HL-60 (cell line): Measurements from ENCODE around the gene SYNC.

Experiments
- CTCF ChIP-seq: IDR thresholded peaks from one replicate; pipeline ENCODE4 v1.5.1; 2011; ENCODE audit warnings: low read length, control low read depth, inconsistent platforms; ENCODE audit not compliant: insufficient read depth
- GABPA ChIP-seq: IDR thresholded peaks from 2 replicates; pipeline ENCODE4 v1.6.1; 2012; ENCODE audit warnings: low read depth
- POLR2AphosphoS5 ChIP-seq: IDR thresholded peaks from 2 replicates; pipeline ENCODE4 v1.6.1; 2012; ENCODE audit warnings: low read depth
- SPI1 ChIP-seq: IDR thresholded peaks from 2 replicates; pipeline ENCODE4 v1.6.1; 2012; ENCODE audit warnings: low read depth, mild to moderate bottlenecking, borderline replicate concordance
- TF ChIP-seq, protein P1 (sequence below): IDR thresholded peaks from 2 replicates; pipeline ENCODE4 v1.6.1; 2012; ENCODE audit warnings: low read depth; ENCODE audit not compliant: insufficient replicate concordance

- TF ChIP-seq CTCF (no peak), GABPA (no peak), POLR2AphosphoS5 (no peak), SPI1 (no peak)
- TF ChIP-seq, protein P1, sequence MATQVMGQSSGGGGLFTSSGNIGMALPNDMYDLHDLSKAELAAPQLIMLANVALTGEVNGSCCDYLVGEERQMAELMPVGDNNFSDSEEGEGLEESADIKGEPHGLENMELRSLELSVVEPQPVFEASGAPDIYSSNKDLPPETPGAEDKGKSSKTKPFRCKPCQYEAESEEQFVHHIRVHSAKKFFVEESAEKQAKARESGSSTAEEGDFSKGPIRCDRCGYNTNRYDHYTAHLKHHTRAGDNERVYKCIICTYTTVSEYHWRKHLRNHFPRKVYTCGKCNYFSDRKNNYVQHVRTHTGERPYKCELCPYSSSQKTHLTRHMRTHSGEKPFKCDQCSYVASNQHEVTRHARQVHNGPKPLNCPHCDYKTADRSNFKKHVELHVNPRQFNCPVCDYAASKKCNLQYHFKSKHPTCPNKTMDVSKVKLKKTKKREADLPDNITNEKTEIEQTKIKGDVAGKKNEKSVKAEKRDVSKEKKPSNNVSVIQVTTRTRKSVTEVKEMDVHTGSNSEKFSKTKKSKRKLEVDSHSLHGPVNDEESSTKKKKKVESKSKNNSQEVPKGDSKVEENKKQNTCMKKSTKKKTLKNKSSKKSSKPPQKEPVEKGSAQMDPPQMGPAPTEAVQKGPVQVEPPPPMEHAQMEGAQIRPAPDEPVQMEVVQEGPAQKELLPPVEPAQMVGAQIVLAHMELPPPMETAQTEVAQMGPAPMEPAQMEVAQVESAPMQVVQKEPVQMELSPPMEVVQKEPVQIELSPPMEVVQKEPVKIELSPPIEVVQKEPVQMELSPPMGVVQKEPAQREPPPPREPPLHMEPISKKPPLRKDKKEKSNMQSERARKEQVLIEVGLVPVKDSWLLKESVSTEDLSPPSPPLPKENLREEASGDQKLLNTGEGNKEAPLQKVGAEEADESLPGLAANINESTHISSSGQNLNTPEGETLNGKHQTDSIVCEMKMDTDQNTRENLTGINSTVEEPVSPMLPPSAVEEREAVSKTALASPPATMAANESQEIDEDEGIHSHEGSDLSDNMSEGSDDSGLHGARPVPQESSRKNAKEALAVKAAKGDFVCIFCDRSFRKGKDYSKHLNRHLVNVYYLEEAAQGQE: no peak
Measured at GRCh38 chr1:32635508-32636277, 66.9 kb downstream of the SYNC start.
